Muscle of leg (tissue), 11 donors: ENCODE measurements around the gene DLEU7. TPM values are rescaled to one million over a fixed set of nuclear protein-coding genes. Genes with fewer than 3 reads are reported as not detected.

ENCODE experiments used
- DNase-seq: peaks from one replicate; pipeline ENCODE4 v3.0.0; 2013
- H3K27ac ChIP-seq: one replicate; pipeline ENCODE4 v1.5.1; 2013; ENCODE audit warnings: mild to moderate bottlenecking, low read length, control low read depth
- H3K27me3 ChIP-seq: one replicate; pipeline ENCODE4 v1.6.1; 2013; ENCODE audit warnings: low read length; ENCODE audit not compliant: control insufficient read depth, insufficient read depth
- H3K36me3 ChIP-seq: one replicate; pipeline ENCODE4 v1.6.1; 2013; ENCODE audit warnings: low read length; ENCODE audit not compliant: control insufficient read depth, insufficient read depth
- H3K4me1 ChIP-seq: one replicate; pipeline ENCODE4 v1.6.1; 2013; ENCODE audit warnings: low read length; ENCODE audit not compliant: control insufficient read depth, insufficient read depth
- H3K4me3 ChIP-seq: one replicate; pipeline ENCODE4 v1.5.1; 2013; ENCODE audit warnings: low read length, control low read depth
- H3K9me3 ChIP-seq: replicated peaks from 2 replicates; pipeline ENCODE4 v1.6.1; 2013; ENCODE audit warnings: low read depth, low read length; ENCODE audit not compliant: control insufficient read depth
- WGBS: methylation state at CpG from one replicate; pipeline ENCODE4 v1.1.5; 2013; ENCODE audit warnings: missing lambda C conversion rate; ENCODE audit not compliant: insufficient coverage; 5-methylcytosine and 5-hydroxymethylcytosine counted together
- polyA plus RNA-seq, 8 donors: library from polyadenylated mRNA; unstranded; fragments of 120-200 nt; gene quantifications; one replicate each; pipeline versions ENCODE4 v1.2.1 to v1.2.3, GENCODE V29; 2013; ENCODE audit warnings: inconsistent platforms in 1 of 8, low replicate concordance in 1 of 8; ENCODE audit not compliant: insufficient read length in 8 of 8, insufficient read depth in 1 of 8
- total RNA-seq: library from RNA; stranded (reverse); fragments of 120-200 nt; gene quantifications from one replicate; pipeline ENCODE4 v1.2.4, GENCODE V29; 2013

Gene DLEU7
- total and polyA plus RNA-seq, 9 donors: 0.27 to 1.2 (median 0.53) TPM

- no peak overlapping the region for H3K4me3 ChIP-seq
- DNase-seq: peak; percentile 50
- no peaks in the 10 kb centered on the region for H3K9me3 ChIP-seq
- no CpG with 5 or more reads among the region's 2 CpGs for WGBS
- no peak overlapping the region for H3K27ac ChIP-seq
- no peaks in the 10 kb centered on the region for H3K4me1 ChIP-seq
- H3K36me3 ChIP-seq: no peaks in the 10 kb centered on the region
- H3K27me3 ChIP-seq: no peaks in the 10 kb centered on the region
Observed at GRCh38 chr13:50829896-50830295, 13.6 kb downstream of the DLEU7 start.

- H3K4me1 ChIP-seq: no peaks in the 10 kb centered on the region
- H3K27me3 ChIP-seq: no peaks in the 10 kb centered on the region
- no peak for DNase-seq
- H3K27ac ChIP-seq: no peak overlapping the region
- WGBS: no CpG with 5 or more reads among the region's 3 CpGs
- H3K9me3 ChIP-seq: no peaks in the 10 kb centered on the region
- no peak overlapping the region for H3K4me3 ChIP-seq
- H3K36me3 ChIP-seq: no peaks in the 10 kb centered on the region
Observed at GRCh38 chr13:50829226-50829625, 14.3 kb downstream of the DLEU7 start.

GRCh38 chr13:50826035-50826434 lies 17.5 kb downstream of the DLEU7 start:
- Histone ChIP-seq H3K4me3 (no peak overlapping the region), H3K27me3 (no peaks in the 10 kb centered on the region), H3K36me3 (no peaks in the 10 kb centered on the region), H3K9me3 (no peaks in the 10 kb centered on the region), H3K27ac (no peak overlapping the region), H3K4me1 (no peaks in the 10 kb centered on the region)
- DNase-seq: no peak
- no CpG with 5 or more reads among the region's 3 CpGs for WGBS

- 69% methylated on average over 4 of the region's 4 CpGs for WGBS
- H3K36me3 ChIP-seq: no peaks in the 10 kb centered on the region
Observed at GRCh38 chr13:50812242-50812641, 31.2 kb downstream of the DLEU7 start.

DNA sequence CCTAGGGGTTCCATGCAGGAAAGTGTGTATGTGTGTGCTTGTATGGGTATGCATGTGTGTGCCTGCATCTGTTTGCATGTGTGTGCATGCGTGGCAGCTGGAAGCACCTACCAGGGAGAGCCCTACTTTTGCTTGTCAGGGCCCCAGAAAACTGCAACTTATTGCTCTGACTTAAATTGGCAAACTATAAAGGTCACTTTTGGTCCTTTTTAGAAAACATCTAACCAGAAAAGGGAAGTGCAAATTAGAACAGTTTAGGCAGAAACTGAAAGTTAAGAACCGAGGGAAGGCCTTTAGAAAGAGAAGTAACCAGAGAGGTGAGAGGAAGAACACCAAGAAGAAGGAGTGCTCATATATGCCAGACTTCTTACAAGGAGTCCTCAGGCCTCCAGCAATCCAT lies 32.5 kb downstream of the DLEU7 start:
- H3K27me3 ChIP-seq: no peaks in the 10 kb centered on the region
- H3K4me1 ChIP-seq: no peaks in the 10 kb centered on the region
- 100% methylated on average over 1 of the region's 2 CpGs for WGBS
- no peak overlapping the region for H3K27ac ChIP-seq
- DNase-seq: no peak
- H3K9me3 ChIP-seq: no peaks in the 10 kb centered on the region
- H3K36me3 ChIP-seq: no peaks in the 10 kb centered on the region
- H3K4me3 ChIP-seq: no peak overlapping the region

More at GRCh38 chr13:50812242-50812641, 31.2 kb downstream of the DLEU7 start:
- H3K27ac ChIP-seq: no peak overlapping the region
- no peaks in the 10 kb centered on the region for H3K4me1 ChIP-seq
- DNase-seq: no peak
- H3K27me3 ChIP-seq: no peaks in the 10 kb centered on the region
- H3K4me3 ChIP-seq: no peak overlapping the region
- H3K9me3 ChIP-seq: no peaks in the 10 kb centered on the region

DNA sequence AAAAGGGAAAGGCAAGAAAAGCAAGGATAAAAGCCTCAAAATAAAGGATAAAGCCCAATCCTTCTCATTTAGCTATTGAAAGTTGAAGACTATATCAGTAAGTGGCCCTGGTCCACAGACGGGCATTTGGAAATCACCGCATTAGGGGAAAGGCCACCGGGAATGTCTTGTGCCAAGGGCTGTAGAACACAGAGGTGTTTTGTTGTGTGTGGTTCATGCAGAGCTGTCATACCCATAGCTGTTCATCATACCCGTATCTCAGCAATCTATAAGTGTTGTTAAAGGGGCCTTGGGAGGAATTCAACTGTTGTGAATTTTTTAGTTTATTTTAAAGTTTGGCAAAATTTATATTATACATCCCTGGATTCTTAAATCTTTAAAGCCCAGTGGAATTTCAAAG lies 33.0 kb downstream of the DLEU7 start:
- WGBS: 92% methylated on average over 2 of the region's 4 CpGs
- no peak for DNase-seq
- H3K4me3 ChIP-seq: no peak overlapping the region
- no peaks in the 10 kb centered on the region for H3K4me1 ChIP-seq
- no peak overlapping the region for H3K27ac ChIP-seq
- no peaks in the 10 kb centered on the region for H3K27me3 ChIP-seq
- H3K9me3 ChIP-seq: peaks cover 5% of the 10 kb centered on the region
- no peaks in the 10 kb centered on the region for H3K36me3 ChIP-seq

DNA sequence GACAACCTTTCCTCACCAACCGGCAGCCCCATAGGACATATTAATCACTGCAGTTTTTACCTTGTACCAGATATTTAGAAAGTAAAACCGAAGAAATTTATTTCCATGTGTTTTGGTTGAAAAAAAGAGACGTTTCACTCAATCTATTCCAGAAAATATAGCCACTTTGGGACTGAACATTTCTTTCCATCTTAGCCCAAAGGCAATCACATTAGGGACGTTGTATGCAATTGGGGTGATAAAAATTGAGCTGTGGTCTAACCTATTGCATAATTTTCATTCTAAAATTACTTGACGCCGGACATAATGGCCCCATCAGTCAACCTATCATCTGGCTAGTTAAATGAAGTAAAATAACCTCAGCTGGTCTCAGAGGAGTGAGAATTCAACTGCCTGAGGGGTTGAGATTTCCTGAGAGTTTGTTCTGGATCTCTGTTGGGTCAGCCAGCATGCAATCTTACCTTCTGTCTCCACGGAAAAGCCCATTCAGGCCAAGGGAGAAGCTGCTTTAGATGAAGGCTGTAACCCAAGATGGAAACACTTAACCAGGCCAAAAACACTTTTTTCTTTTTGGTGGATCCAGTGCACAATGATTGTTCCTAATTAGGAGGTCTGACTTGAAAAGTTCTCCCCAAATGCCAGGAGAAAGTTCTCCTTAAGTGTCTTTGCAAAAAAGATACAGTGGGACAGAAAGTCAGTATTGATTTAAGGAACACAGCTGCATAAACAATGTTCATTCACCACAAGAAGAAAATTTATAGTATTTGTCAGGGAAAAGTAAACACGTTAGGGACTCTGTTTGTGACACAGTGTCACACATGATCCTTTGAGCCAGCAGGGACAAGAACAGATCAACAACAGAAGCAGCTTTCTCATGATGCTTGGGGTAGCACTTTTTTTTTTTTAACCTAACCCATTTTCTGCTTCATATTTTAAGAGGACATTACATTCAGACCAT lies 34.1 kb downstream of the DLEU7 start:
- no CpG with 5 or more reads among the region's 8 CpGs for WGBS
- DNase-seq: no peak
- H3K9me3 ChIP-seq: peaks cover 5% of the 10 kb centered on the region

GRCh38 chr13:50805805-50806204 lies 37.7 kb downstream of the DLEU7 start:
- Histone ChIP-seq H3K4me1 (peaks cover 5% of the 10 kb centered on the region), H3K27me3 (no peaks in the 10 kb centered on the region), H3K4me3 (no peak overlapping the region), H3K36me3 (no peaks in the 10 kb centered on the region), H3K9me3 (peaks cover 5% of the 10 kb centered on the region), H3K27ac (no peak overlapping the region)
- DNase-seq: no peak

More for the DNA sequence above, 34.1 kb downstream of the DLEU7 start:
- Histone ChIP-seq H3K27me3 (no peaks in the 10 kb centered on the region), H3K4me1 (no peaks in the 10 kb centered on the region), H3K4me3 (no peak overlapping the region), H3K36me3 (no peaks in the 10 kb centered on the region), H3K27ac (no peak overlapping the region)

GRCh38 chr13:50801087-50801931 lies 42.2 kb downstream of the DLEU7 start:
- H3K27me3 ChIP-seq: no peaks in the 10 kb centered on the region
- peaks cover 5% of the 10 kb centered on the region for H3K9me3 ChIP-seq
- H3K36me3 ChIP-seq: no peaks in the 10 kb centered on the region
- 11% methylated on average over 6 of the region's 13 CpGs for WGBS
- peaks cover 15% of the 10 kb centered on the region for H3K4me1 ChIP-seq
- H3K27ac ChIP-seq: no peak overlapping the region
- peak; percentile 89 for DNase-seq
- no peak overlapping the region for H3K4me3 ChIP-seq

DNA sequence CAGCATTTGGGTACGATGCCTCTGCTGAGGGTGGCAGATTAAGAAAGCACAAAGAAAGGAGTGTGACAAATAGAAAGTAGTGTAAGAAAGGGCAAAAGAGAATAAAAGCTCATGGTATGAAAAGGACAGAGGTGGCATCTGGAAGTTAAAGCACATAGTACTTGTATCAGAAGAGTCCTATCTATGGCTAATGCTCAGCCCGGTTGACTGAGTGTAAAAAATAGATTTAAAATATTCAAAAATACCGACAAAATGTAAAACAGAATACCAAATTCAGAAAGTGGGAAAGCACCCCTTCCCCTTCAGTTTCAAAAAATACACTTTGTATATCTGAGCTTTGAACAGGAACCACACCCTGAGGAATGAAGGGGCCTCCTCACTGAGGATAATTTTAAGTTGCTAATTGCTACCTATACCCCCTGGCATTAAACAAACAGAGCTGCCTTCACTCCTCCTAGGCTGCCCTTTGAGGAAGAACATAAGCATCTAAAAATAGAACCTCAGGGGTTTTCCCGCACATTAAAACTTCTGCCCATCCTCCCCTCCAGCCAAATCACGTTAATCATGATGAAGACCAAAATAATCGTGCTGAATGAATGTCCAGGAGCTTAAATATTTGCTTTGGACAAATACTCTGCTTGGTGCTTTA lies 43.3 kb downstream of the DLEU7 start:
- peaks cover 15% of the 10 kb centered on the region for H3K4me1 ChIP-seq
- no peaks in the 10 kb centered on the region for H3K9me3 ChIP-seq
- no peaks in the 10 kb centered on the region for H3K27me3 ChIP-seq
- H3K4me3 ChIP-seq: no peak overlapping the region
- WGBS: 89% methylated on average over 1 of the region's 6 CpGs
- no peaks in the 10 kb centered on the region for H3K36me3 ChIP-seq
- peak overlapping the region; percentile 23 for H3K27ac ChIP-seq
- DNase-seq: peak; percentile 34
